AG09309 (cell line): ENCODE results near the gene TGM3.
A peak's percentile ranks its signal among the peaks of the same experiment; 100 is the strongest.

ENCODE experiments used
- DNase-seq: peaks from one replicate; pipeline ENCODE4 v3.0.0-alpha.2; 2010; ENCODE audit warnings: low read depth
- H3K4me3 ChIP-seq: 2 replicates; pipeline ENCODE4 v1.5.1; 2011; ENCODE audit warnings: mild to moderate bottlenecking, low read depth, low read length, moderate library complexity; ENCODE audit not compliant: control insufficient read depth
- TF ChIP-seq, protein P1 (sequence below): IDR thresholded peaks from 2 replicates; pipeline ENCODE4 v1.5.1; 2011; ENCODE audit warnings: mild to moderate bottlenecking, low read depth, low read length, inconsistent platforms; ENCODE audit not compliant: insufficient read depth, control insufficient read depth; ENCODE audit errors: missing control alignments

Gene TGM3

DNA sequence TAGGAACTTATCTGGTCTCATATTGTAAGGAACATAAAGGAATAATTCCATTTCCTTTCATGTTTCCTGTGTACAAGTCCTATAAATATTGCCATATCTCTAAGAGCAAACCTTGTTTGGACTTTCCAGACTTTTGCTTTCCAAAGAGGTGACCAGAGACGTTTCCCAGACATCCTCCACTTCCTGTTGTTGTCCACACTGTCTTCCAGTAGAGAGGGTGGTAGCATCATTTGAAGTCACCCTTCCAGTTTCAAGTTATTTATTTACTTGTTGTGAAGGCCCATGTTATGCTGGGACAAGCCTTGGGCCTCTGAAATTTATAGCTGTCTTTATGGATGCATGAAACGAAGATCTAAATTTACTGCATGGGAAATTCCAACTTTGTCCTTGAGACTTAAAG lies 10.6 kb upstream of the TGM3 start:
- no peak for DNase-seq
- no peak overlapping the region for H3K4me3 ChIP-seq
- TF ChIP-seq, protein P1, sequence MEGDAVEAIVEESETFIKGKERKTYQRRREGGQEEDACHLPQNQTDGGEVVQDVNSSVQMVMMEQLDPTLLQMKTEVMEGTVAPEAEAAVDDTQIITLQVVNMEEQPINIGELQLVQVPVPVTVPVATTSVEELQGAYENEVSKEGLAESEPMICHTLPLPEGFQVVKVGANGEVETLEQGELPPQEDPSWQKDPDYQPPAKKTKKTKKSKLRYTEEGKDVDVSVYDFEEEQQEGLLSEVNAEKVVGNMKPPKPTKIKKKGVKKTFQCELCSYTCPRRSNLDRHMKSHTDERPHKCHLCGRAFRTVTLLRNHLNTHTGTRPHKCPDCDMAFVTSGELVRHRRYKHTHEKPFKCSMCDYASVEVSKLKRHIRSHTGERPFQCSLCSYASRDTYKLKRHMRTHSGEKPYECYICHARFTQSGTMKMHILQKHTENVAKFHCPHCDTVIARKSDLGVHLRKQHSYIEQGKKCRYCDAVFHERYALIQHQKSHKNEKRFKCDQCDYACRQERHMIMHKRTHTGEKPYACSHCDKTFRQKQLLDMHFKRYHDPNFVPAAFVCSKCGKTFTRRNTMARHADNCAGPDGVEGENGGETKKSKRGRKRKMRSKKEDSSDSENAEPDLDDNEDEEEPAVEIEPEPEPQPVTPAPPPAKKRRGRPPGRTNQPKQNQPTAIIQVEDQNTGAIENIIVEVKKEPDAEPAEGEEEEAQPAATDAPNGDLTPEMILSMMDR, result no peak

- TF ChIP-seq, protein P1, result no peak
- no peak for DNase-seq
- no peak overlapping the region for H3K4me3 ChIP-seq
These were observed 10.2 kb upstream of the TGM3 start for GRCh38 chr20:2285613-2286012.

- DNase-seq, result no peak
- TF ChIP-seq, protein P1, result no peak
- no peak overlapping the region for H3K4me3 ChIP-seq
These were observed 8.3 kb upstream of the TGM3 start for GRCh38 chr20:2287504-2287903.

GRCh38 chr20:2289475-2289874 lies 6.3 kb upstream of the TGM3 start:
- TF ChIP-seq, protein P1, result no peak
- no peak overlapping the region for H3K4me3 ChIP-seq
- no peak for DNase-seq

DNA sequence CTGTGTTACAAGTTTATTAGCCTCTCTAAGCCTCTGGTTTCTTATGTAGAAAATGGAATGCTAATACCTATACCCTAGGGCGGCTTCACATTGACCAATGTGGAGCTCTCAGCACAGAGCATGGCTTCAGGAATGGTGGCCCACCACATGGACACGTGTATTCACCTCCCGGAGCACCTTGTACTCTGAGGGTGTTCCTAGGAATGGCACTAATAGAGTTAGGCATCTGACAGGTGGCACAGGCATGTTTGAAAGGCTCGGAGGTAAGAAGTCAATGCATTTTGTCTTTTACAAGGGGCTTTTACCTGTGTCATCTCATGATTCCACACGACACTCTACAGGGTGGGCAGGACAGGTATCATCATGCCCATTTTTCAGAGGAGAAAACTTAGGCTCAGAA lies 5.3 kb upstream of the TGM3 start:
- no peak overlapping the region for H3K4me3 ChIP-seq
- TF ChIP-seq, protein P1, result no peak
- DNase-seq, result no peak

GRCh38 chr20:2292416-2293110 lies 3.2 kb upstream of the TGM3 start:
- peak; percentile 62 for DNase-seq
- H3K4me3 ChIP-seq, result no peak overlapping the region
- TF ChIP-seq, protein P1, result no peak
